Esophagus muscularis mucosa (tissue), 4 donors: ENCODE measurements around the gene FBRS.

Experiments
- CTCF ChIP-seq, 3 experiments: fragments of 200-600 bp in 2 of 3; fragments of 450-650 bp in 1 of 3; sonication (generic) in 2 of 3; IDR thresholded peaks; one replicate each; pipeline ENCODE4 v1.5.1; 2017 to 2019; ENCODE audit warnings: antibody characterized with exemption in 3 of 3, mild to moderate bottlenecking in 2 of 3, moderate library complexity in 1 of 3
- EP300 ChIP-seq: sonication (generic); formaldehyde crosslinking; IDR thresholded peaks from one replicate; pipeline ENCODE4 v1.6.1; 2017; ENCODE audit warnings: antibody characterized with exemption
- POLR2A ChIP-seq: fragments of 450-650 bp; IDR thresholded peaks from one replicate; pipeline ENCODE4 v1.6.1; 2017; ENCODE audit warnings: antibody characterized with exemption, moderate library complexity, mild to moderate bottlenecking, low read depth
- POLR2AphosphoS5 ChIP-seq, 2 donors: sonication (generic); formaldehyde crosslinking; IDR thresholded peaks; one replicate each; pipeline ENCODE4 v1.6.1; 2017; ENCODE audit warnings: antibody characterized with exemption in 2 of 2

GRCh38 chr16:30655815-30656347 is 2.4 kb upstream of the FBRS start:
- no peak for TF ChIP-seq POLR2A
- no peak for TF ChIP-seq CTCF (IDR thresholded peaks at IDR 0.05)
- TF ChIP-seq EP300, result no peak
- no peak for TF ChIP-seq POLR2AphosphoS5 (IDR thresholded peaks at IDR 0.05)
